PC-9 (cell line): ENCODE results near the gene OR2W1. TPM values are rescaled to one million over a fixed set of nuclear protein-coding genes. Genes with fewer than 3 reads are reported as not detected.

Experiments
- Bru-seq: library from RNA; stranded (reverse); fragments of 400-500 nt; gene quantifications from one replicate; lab custom pipeline; 2021; lab: Mats Ljungman, UMichigan
- BruChase-seq, 2 experiments: library from RNA; stranded (reverse); fragments of 400-500 nt; gene quantifications; one replicate each; lab custom pipeline; 2021; lab: Mats Ljungman, UMichigan
- BruUV-seq: library from RNA; stranded (reverse); fragments of 400-500 nt; replicated peaks from 2 replicates; lab custom pipeline; 2021; lab: Mats Ljungman, UMichigan
- CTCF ChIA-PET: fragments of 300-600 bp; sonication (Branson Sonifier 250); formaldehyde crosslinking; loops from one replicate; lab custom pipeline; 2022; ENCODE audit warnings: antibody characterized with exemption; lab: Charles Lee
- POLR2A ChIA-PET: fragments of 300-600 bp; sonication (Branson Sonifier 250); formaldehyde crosslinking; loops from one replicate; lab custom pipeline; 2022; ENCODE audit warnings: antibody characterized with exemption; ENCODE audit not compliant: unreplicated experiment; lab: Charles Lee
- DNase-seq, 2 experiments: peaks; one replicate each; pipeline versions ENCODE4 v3.0.0 to v3.0.0-alpha.2; 2015 to 2022; ENCODE audit warnings: mixed read lengths in 1 of 2
- H2AFZ ChIP-seq: fragments of 200-600 bp; sonication (generic); 2 replicates; pipeline ENCODE4 v1.8.1; 2017; ENCODE audit warnings: antibody characterized with exemption
- H3F3A ChIP-seq: fragments of 200-600 bp; sonication (generic); 2 replicates; pipeline ENCODE4 v1.8.1; 2017; ENCODE audit warnings: antibody characterized with exemption, mild to moderate bottlenecking, low read depth; ENCODE audit not compliant: insufficient read depth
- H3K27ac ChIP-seq: fragments of 200-600 bp; sonication (generic); 2 replicates; pipeline ENCODE4 v1.6.1; 2016; ENCODE audit warnings: mixed run types
- H3K27me3 ChIP-seq: fragments of 200-600 bp; sonication (generic); 2 replicates; pipeline ENCODE4 v1.6.1; 2016; ENCODE audit warnings: low read depth, mixed run types; ENCODE audit not compliant: insufficient read depth
- H3K36me3 ChIP-seq: fragments of 200-600 bp; sonication (generic); 2 replicates; pipeline ENCODE4 v1.6.1; 2016; ENCODE audit warnings: low read depth, mixed run types
- H3K4me1 ChIP-seq: fragments of 200-600 bp; sonication (generic); replicated peaks from 2 replicates; pipeline ENCODE4 v1.6.1; 2016; ENCODE audit warnings: mixed run types; ENCODE audit not compliant: insufficient read depth
- H3K4me2 ChIP-seq: fragments of 200-600 bp; sonication (generic); 2 replicates; pipeline ENCODE4 v1.6.1; 2017; ENCODE audit warnings: mixed run types
- H3K4me3 ChIP-seq: fragments of 200-600 bp; sonication (generic); 2 replicates; pipeline ENCODE4 v1.6.1; 2016; ENCODE audit warnings: mixed run types
- H3K79me2 ChIP-seq: fragments of 200-600 bp; sonication (generic); 2 replicates; pipeline ENCODE4 v1.6.1; 2017; ENCODE audit warnings: low read depth, mixed run types
- H3K9me2 ChIP-seq: fragments of 200-600 bp; sonication (generic); 2 replicates; pipeline ENCODE4 v1.8.1; 2017; ENCODE audit warnings: mild to moderate bottlenecking; ENCODE audit not compliant: insufficient read depth
- H3K9me3 ChIP-seq: fragments of 200-600 bp; sonication (generic); 2 replicates; pipeline ENCODE4 v1.8.1; 2016; ENCODE audit warnings: low read depth; ENCODE audit not compliant: insufficient read depth
- H4K20me1 ChIP-seq: fragments of 200-600 bp; sonication (generic); 2 replicates; pipeline ENCODE4 v1.8.1; 2017; ENCODE audit not compliant: insufficient read depth
- EZH2 ChIP-seq: fragments of 200-600 bp; sonication (generic); IDR thresholded peaks from 2 replicates; pipeline ENCODE4 v1.8.0; 2017; ENCODE audit warnings: antibody characterized with exemption, low read depth
- intact Hi-C: fragments of 100-400 bp; cut with micrococcal nuclease; formaldehyde crosslinking; loops from one replicate; pipeline ENCODE4 v1.10.0; 2022; ENCODE audit not compliant: unreplicated experiment
- long read RNA-seq: library from polyadenylated mRNA; stranded (forward); transcript quantifications from one replicate; pipeline ENCODE4 v2.0.0, GENCODE V29; 2022
- total RNA-seq: library from RNA; stranded (reverse); gene quantifications from 2 replicates; pipeline ENCODE4 v1.2.3, GENCODE V29; 2021
- TF ChIP-seq, protein P1 (sequence below): fragments of 200-600 bp; sonication (generic); conservative IDR thresholded peaks from 2 replicates; pipeline ENCODE4 v1.6.1; 2017; ENCODE audit warnings: mixed run types, antibody characterized with exemption, mild to moderate bottlenecking, moderate library complexity

Gene OR2W1, protein sequence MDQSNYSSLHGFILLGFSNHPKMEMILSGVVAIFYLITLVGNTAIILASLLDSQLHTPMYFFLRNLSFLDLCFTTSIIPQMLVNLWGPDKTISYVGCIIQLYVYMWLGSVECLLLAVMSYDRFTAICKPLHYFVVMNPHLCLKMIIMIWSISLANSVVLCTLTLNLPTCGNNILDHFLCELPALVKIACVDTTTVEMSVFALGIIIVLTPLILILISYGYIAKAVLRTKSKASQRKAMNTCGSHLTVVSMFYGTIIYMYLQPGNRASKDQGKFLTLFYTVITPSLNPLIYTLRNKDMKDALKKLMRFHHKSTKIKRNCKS
- total RNA-seq (not detected in 2 replicates), Bru-seq, nascent RNA (not detected), BruChase-seq, experiment 1, labeled RNA remaining after a 2-hour chase (not detected), BruChase-seq, experiment 2, labeled RNA remaining after a 6-hour chase (not detected)
- long read RNA-seq: 0 reads

DNA sequence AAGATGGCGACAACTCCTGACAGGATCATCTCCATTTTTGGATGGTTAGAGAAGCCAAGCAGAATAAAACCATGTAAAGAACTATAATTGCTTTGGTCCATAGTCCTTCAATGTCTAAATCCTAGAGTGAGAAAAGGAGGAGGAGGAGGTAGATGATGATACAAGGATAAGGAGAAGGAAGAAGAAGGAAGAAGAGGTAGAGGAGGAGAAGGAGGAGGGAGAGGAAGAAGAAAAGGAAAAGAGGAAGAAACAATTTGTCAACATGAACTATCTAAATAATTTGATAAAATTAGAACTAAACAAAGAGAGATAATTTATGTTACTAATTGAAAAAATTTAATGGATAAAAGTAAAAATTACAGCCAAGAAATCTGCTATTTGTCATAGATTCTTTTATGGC is at the start of gene OR2W1:
OR2W1 (minus strand) TSS at position 101 of the 400 bp plus-strand sequence; CDS start at position 101, 0 bp downstream.
- Histone ChIP-seq H3K27me3 (peaks cover 19% of the 10 kb centered on the region), H3K79me2 (no peaks in the 10 kb centered on the region), H3K4me1 (no peaks in the 10 kb centered on the region), H3F3A (no peaks in the 10 kb centered on the region), H3K9me2 (peaks cover 6% of the 10 kb centered on the region; the same call in 1 of the 2 replicates), H3K36me3 (no peaks in the 10 kb centered on the region), H3K4me3 (no peak within 1 kb of the TSS), H3K4me2 (no peak within 1 kb of the TSS), H4K20me1 (no peaks in the 10 kb centered on the region), H3K27ac (no peak within 1 kb of the TSS), H3K9me3 (no peaks in the 10 kb centered on the region), H2AFZ (no peak within 1 kb of the TSS)
- CTCF ChIA-PET: no interaction called here
- no peak for DNase-seq
- POLR2A ChIA-PET: no interaction called here
- intact Hi-C loops: no loop called here
- TF ChIP-seq, protein P1, sequence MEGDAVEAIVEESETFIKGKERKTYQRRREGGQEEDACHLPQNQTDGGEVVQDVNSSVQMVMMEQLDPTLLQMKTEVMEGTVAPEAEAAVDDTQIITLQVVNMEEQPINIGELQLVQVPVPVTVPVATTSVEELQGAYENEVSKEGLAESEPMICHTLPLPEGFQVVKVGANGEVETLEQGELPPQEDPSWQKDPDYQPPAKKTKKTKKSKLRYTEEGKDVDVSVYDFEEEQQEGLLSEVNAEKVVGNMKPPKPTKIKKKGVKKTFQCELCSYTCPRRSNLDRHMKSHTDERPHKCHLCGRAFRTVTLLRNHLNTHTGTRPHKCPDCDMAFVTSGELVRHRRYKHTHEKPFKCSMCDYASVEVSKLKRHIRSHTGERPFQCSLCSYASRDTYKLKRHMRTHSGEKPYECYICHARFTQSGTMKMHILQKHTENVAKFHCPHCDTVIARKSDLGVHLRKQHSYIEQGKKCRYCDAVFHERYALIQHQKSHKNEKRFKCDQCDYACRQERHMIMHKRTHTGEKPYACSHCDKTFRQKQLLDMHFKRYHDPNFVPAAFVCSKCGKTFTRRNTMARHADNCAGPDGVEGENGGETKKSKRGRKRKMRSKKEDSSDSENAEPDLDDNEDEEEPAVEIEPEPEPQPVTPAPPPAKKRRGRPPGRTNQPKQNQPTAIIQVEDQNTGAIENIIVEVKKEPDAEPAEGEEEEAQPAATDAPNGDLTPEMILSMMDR: no peak
- TF ChIP-seq EZH2: no peak
- no TSS peak for BruUV-seq

DNA sequence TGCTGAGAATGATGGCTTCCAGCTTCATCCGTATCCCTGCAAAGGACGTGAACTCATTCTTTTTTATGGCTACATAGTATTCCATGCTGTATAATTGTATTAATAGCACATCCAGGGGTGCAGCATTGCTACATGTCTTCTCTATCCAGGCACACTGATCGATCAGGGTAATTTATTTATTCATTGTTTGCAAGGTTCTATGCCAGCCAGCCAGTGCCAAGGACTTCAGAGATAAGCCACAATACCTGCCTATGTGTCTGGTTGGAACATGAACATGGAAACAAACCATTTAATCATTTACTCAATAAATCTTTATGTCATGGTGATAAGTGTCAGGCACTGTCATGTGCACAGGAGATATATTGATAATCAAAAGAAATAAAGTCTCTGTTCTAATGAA is 48.0 kb upstream of the OR2W1 start:
- Histone ChIP-seq H3K9me3 (no peaks in the 10 kb centered on the region), H4K20me1 (no peaks in the 10 kb centered on the region), H3K79me2 (no peaks in the 10 kb centered on the region), H3K4me2 (no peak overlapping the region), H3K4me1 (no peaks in the 10 kb centered on the region), H3K27me3 (no peaks in the 10 kb centered on the region), H3K27ac (no peak overlapping the region), H3K36me3 (no peaks in the 10 kb centered on the region), H3F3A (no peaks in the 10 kb centered on the region), H3K4me3 (no peak overlapping the region), H3K9me2 (no peaks in the 10 kb centered on the region), H2AFZ (no peak overlapping the region)
- no TSS peak for BruUV-seq
- ChIA-PET CTCF (no interaction called here), POLR2A (no interaction called here)
- intact Hi-C loops: no loop called here
- no peak for DNase-seq
- TF ChIP-seq, protein P1: no peak
- no peak for TF ChIP-seq EZH2

DNA sequence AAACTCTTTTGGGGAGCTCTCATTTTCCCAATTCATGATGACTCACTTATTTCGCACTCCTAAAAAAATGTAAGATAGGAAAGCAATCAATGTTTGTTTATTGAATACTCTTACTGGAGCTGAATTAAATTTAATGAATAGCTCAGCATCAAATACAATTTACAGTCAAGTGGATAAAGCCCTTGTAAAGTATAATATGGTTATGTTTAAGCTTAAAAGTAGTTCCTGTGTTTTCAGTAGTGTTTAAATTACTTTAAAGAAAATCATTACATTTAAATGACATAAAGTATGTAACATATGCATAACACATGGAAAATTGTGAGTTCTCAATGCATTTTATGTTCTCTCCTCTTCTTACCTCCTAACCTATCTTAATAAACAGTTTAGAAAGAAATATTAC is 42.2 kb upstream of the OR2W1 start, which contains the start of gene OR2B3:
OR2B3 (minus strand) TSS at position 101 of the 400 bp plus-strand sequence; CDS start at position 36, 65 bp downstream.
- Histone ChIP-seq H3F3A (no peaks in the 10 kb centered on the region), H3K27ac (no peak within 1 kb of the TSS), H3K27me3 (peaks cover 7% of the 10 kb centered on the region; the same call in 1 of the 2 replicates), H3K4me1 (no peaks in the 10 kb centered on the region), H2AFZ (no peak within 1 kb of the TSS), H3K79me2 (no peaks in the 10 kb centered on the region), H3K4me2 (no peak within 1 kb of the TSS), H4K20me1 (no peaks in the 10 kb centered on the region), H3K9me2 (no peaks in the 10 kb centered on the region), H3K36me3 (no peaks in the 10 kb centered on the region), H3K9me3 (no peaks in the 10 kb centered on the region), H3K4me3 (no peak within 1 kb of the TSS)
- no peak for DNase-seq
- no peak for TF ChIP-seq EZH2
- no TSS peak for BruUV-seq
- CTCF ChIA-PET: no interaction called here
- POLR2A ChIA-PET: no interaction called here
- intact Hi-C loops: no loop called here
